DMS53 treated with DMSO at 0.1 percent for 48 hours (cell line): ENCODE data around the gene DTX3.
"Not testable (repeated sequence)": the region's sequence is repeated elsewhere in the genome, so short reads cannot be mapped to it uniquely, and the experiment has no call there.

ENCODE experiments used
- DNase-seq: peaks from one replicate; lab custom pipeline; 2025; ENCODE audit not compliant: unreplicated experiment; lab: John Stamatoyannopoulos, UW

Gene DTX3

GRCh38 chr12:57583008-57583831, 21.4 kb upstream of the DTX3 start:
- peak; percentile 81 for DNase-seq

- no peak for DNase-seq
These were observed 20.6 kb upstream of the DTX3 start for GRCh38 chr12:57584050-57584449.

GRCh38 chr12:57584690-57585089, 19.9 kb upstream of the DTX3 start:
- no peak for DNase-seq

- no peak for DNase-seq
These were observed 19.5 kb upstream of the DTX3 start for GRCh38 chr12:57585156-57585555.

GRCh38 chr12:57586128-57586527, 18.5 kb upstream of the DTX3 start:
- DNase-seq, result no peak

- no peak for DNase-seq
These were observed 17.7 kb upstream of the DTX3 start for GRCh38 chr12:57586832-57587429.

GRCh38 chr12:57588951-57589610, 15.5 kb upstream of the DTX3 start:
- not testable (repeated sequence) for DNase-seq

- no peak for DNase-seq
These were observed 14.2 kb upstream of the DTX3 start for GRCh38 chr12:57590479-57590863.

GRCh38 chr12:57590864-57591781, 13.5 kb upstream of the DTX3 start, which contains the start of gene PIP4K2C:
Gene PIP4K2C (plus strand): TSS chr12:57591192. CDS start chr12:57591290, 98 bp downstream.
- peak; percentile 82 for DNase-seq

- no peak for DNase-seq
These were observed 12.8 kb upstream of the DTX3 start for GRCh38 chr12:57591782-57592325.

- DNase-seq, result no peak
These were observed 12.0 kb upstream of the DTX3 start for GRCh38 chr12:57592551-57593165.

- no peak for DNase-seq
These were observed 11.4 kb upstream of the DTX3 start for GRCh38 chr12:57593187-57593586.

- DNase-seq, result no peak
These were observed 4.2 kb upstream of the DTX3 start for GRCh38 chr12:57600395-57600794.

GRCh38 chr12:57602544-57602943, 2.1 kb upstream of the DTX3 start:
- no peak for DNase-seq

GRCh38 chr12:57603324-57603723, 1.3 kb upstream of the DTX3 start:
- DNase-seq, result no peak

- DNase-seq, result no peak
These were observed 690 bp upstream of the DTX3 start for GRCh38 chr12:57603815-57604453.

GRCh38 chr12:57604992-57605810, 577 bp downstream of the DTX3 start:
- DNase-seq, result no peak

GRCh38 chr12:57605811-57606311, 1.2 kb downstream of the DTX3 start:
- DNase-seq, result no peak

GRCh38 chr12:57606399-57606798, 1.8 kb downstream of the DTX3 start:
- DNase-seq, result no peak
